GM21528 (cell line): ENCODE data around the gene SETD4.

Source experiments
- ATAC-seq: cut with Tn5 transposase; IDR thresholded peaks from one replicate; pipeline ENCODE4 v1.9.1; 2021; ENCODE audit warnings: mild to moderate bottlenecking, moderate library complexity; ENCODE audit not compliant: unreplicated experiment, low FRiP score

Gene SETD4

GRCh38 chr21:36052860-36053714, 7.2 kb downstream of the SETD4 start:
- no peak for ATAC-seq

- no peak for ATAC-seq
Observed at GRCh38 chr21:36048357-36048756, 12.0 kb downstream of the SETD4 start.

- ATAC-seq = no peak
Observed at GRCh38 chr21:36047139-36047538, 13.2 kb downstream of the SETD4 start.

GRCh38 chr21:36045993-36046392, 14.3 kb downstream of the SETD4 start:
- ATAC-seq = no peak

GRCh38 chr21:36044056-36044455, 16.3 kb downstream of the SETD4 start:
- ATAC-seq = no peak

- ATAC-seq = no peak
Observed at GRCh38 chr21:36041910-36042309, 18.4 kb downstream of the SETD4 start.

GRCh38 chr21:36040389-36040788, 19.9 kb downstream of the SETD4 start:
- ATAC-seq = no peak

- ATAC-seq = no peak
Observed at GRCh38 chr21:36039861-36040260, 20.5 kb downstream of the SETD4 start.

GRCh38 chr21:36038701-36039497, 21.4 kb downstream of the SETD4 start:
- ATAC-seq = no peak

GRCh38 chr21:36035381-36035791, 24.9 kb downstream of the SETD4 start:
- ATAC-seq = no peak

- no peak for ATAC-seq
Observed at GRCh38 chr21:36034211-36034913, 26.0 kb downstream of the SETD4 start.

- ATAC-seq = no peak
Observed at GRCh38 chr21:36032647-36033406, 27.5 kb downstream of the SETD4 start.

- no peak for ATAC-seq
Observed at GRCh38 chr21:36030581-36031189, 29.6 kb downstream of the SETD4 start.

- no peak for ATAC-seq
Observed at GRCh38 chr21:36029309-36029708, 31.0 kb downstream of the SETD4 start.

GRCh38 chr21:36028127-36029069, 31.9 kb downstream of the SETD4 start:
- peak; percentile 66 for ATAC-seq

- no peak for ATAC-seq
Observed at GRCh38 chr21:36027347-36027746, 33.0 kb downstream of the SETD4 start.

- ATAC-seq = no peak
Observed at GRCh38 chr21:36024782-36025181, 35.5 kb downstream of the SETD4 start.

GRCh38 chr21:36023092-36023480, 37.2 kb downstream of the SETD4 start:
- ATAC-seq = no peak
